GM15510 (cell line): ENCODE measurements around the gene PCLO.

Source experiments
- POLR2A ChIP-seq: IDR thresholded peaks from 3 replicates; pipeline ENCODE4 v1.6.1; 2011; ENCODE audit warnings: borderline replicate concordance; ENCODE audit not compliant: insufficient read length; ENCODE audit errors: extremely low read depth

Gene PCLO

DNA sequence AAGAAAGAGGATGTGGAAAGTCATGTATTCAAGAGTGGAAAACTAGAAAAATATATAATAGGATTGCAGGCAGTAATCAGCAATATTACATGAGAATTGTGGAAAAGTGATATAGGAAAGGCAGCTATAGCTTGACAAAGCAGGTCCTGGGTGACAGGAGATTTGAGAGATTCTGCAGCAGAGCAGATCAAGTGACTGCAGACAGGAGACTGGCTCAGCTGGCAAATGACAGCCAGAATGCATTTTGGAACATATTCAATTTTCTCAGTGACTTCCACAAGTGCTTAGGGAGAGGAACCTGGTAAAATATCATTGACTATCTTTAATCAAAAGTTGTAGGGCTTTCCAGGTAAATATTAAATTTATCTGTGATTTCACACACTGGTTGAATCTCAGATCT lies 458.6 kb downstream of the PCLO start:
- TF ChIP-seq POLR2A, result no peak
